NB4 (cell line): Measurements from ENCODE around the gene GPR135.

ENCODE experiments used
- DNase-seq: peaks from one replicate; pipeline ENCODE4 v3.0.0; 2010; ENCODE audit warnings: low read depth
- H3K4me3 ChIP-seq: one replicate; pipeline ENCODE4 v1.5.1; 2011; ENCODE audit warnings: mild to moderate bottlenecking, low read depth, low read length, moderate library complexity
- CTCF ChIP-seq: IDR thresholded peaks from one replicate; pipeline ENCODE4 v1.5.1; 2012; ENCODE audit warnings: low read depth, low read length
- MAX ChIP-seq: IDR thresholded peaks from 2 replicates; pipeline ENCODE4 v1.6.1; 2011; ENCODE audit warnings: low read depth, low read length
- MYC ChIP-seq: IDR thresholded peaks from 2 replicates; pipeline ENCODE4 v1.6.1; 2011; ENCODE audit warnings: low read depth, low read length
- POLR2A ChIP-seq: IDR thresholded peaks from 2 replicates; pipeline ENCODE4 v1.6.1; 2011; ENCODE audit warnings: mild to moderate bottlenecking; ENCODE audit not compliant: insufficient read length; ENCODE audit errors: extremely low read depth

GPR135 gene

GRCh38 chr14:59507752-59508103, 42.5 kb upstream of the GPR135 start:
- no peak overlapping the region for H3K4me3 ChIP-seq
- DNase-seq: no peak
- no peak for TF ChIP-seq MYC
- TF ChIP-seq CTCF: no peak
- TF ChIP-seq POLR2A: no peak

- H3K4me3 ChIP-seq: no peak overlapping the region
- peak; percentile 54 for DNase-seq
- TF ChIP-seq MAX (no peak), MYC (no peak), CTCF (peak; percentile 89), POLR2A (no peak)
Measured at GRCh38 chr14:59507063-59507751, 42.0 kb upstream of the GPR135 start.

GRCh38 chr14:59503256-59503655, 38.1 kb upstream of the GPR135 start:
- H3K4me3 ChIP-seq: no peak overlapping the region
- DNase-seq: no peak
- TF ChIP-seq MYC (no peak), CTCF (no peak), POLR2A (no peak), MAX (no peak)

- DNase-seq: no peak
- TF ChIP-seq MAX (no peak), MYC (no peak), POLR2A (no peak), CTCF (no peak)
- no peak overlapping the region for H3K4me3 ChIP-seq
Measured at GRCh38 chr14:59500732-59501131, 35.6 kb upstream of the GPR135 start.

GRCh38 chr14:59492384-59492783, 27.2 kb upstream of the GPR135 start:
- no peak overlapping the region for H3K4me3 ChIP-seq
- no peak for TF ChIP-seq MAX
- no peak for TF ChIP-seq MYC
- TF ChIP-seq CTCF: no peak
- TF ChIP-seq POLR2A: no peak
- no peak for DNase-seq

GRCh38 chr14:59490756-59491155, 25.6 kb upstream of the GPR135 start:
- peak; percentile 37 for DNase-seq
- H3K4me3 ChIP-seq: no peak overlapping the region
- no peak for TF ChIP-seq MAX
- TF ChIP-seq MYC: no peak
- TF ChIP-seq POLR2A: no peak
- no peak for TF ChIP-seq CTCF
